GM03348 (cell line): ENCODE results near the gene PLEK.
"Not testable (repeated sequence)": the region's sequence is repeated elsewhere in the genome, so short reads cannot be mapped to it uniquely, and the experiment has no call there.

Source experiments
- DNase-seq: peaks from one replicate; pipeline ENCODE4 v3.0.0; 2012; ENCODE audit warnings: low spot score

PLEK gene

DNA sequence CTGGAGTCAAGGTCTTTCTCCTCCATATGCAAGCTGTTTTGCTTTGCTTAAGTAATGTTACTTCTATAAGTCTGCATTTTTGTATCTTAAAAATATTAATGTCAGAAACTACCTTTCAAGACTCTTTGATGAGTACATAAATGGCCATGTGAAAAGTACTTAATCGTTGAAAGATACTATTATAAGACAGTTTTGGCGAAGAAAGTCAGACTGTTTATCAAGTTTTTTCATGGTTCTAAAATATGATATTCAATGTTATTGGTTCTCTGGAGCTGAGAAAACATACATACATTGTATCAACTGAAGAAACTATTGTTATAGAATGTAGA, 76.9 kb downstream of the PLEK start:
- DNase-seq, result no peak

DNA sequence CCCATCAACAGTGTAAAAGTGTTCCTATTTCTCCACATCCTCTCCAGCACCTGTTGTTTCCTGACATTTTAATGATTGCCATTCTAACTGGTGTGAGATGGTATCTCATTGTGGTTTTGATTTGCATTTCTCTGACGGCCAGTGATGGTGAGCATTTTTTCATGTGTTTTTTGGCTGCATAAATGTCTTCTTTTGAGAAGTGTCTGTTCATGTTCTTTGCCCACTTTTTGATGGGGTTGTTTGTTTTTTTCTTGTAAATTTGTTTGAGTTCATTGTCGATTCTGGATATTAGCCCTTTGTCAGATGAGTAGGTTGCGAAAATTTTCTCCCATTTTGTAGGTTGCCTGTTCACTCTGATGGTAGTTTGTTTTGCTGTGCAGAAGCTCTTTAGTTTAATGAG, 81.3 kb downstream of the PLEK start:
- DNase-seq, result not testable (repeated sequence)
